Activated T-cell treated with anti-CD3 and anti-CD28 coated beads, Interleukin-2, amount 50 U/mL, for 72 hours (primary cell): Measurements from ENCODE around the gene HYOU1. TPM values are rescaled to one million over a fixed set of nuclear protein-coding genes. Genes with fewer than 3 reads are reported as not detected.
"Not testable (repeated sequence)": the region's sequence is repeated elsewhere in the genome, so short reads cannot be mapped to it uniquely, and the experiment has no call there.

Source experiments
- ATAC-seq, 2 donors: fragments of 150-1000 bp; cut with Tn5 transposase; replicated peaks in 1 of 2; 2 replicates each; pipeline ENCODE4 v1.10.0; 2021; ENCODE audit warnings: moderate library complexity in 2 of 2, mild to moderate bottlenecking in 1 of 2
- DNase-seq, 2 donors: peaks; one replicate each; pipeline ENCODE4 v3.0.0; 2021 to 2022; ENCODE audit warnings: mixed read lengths in 1 of 2
- H3K27ac Mint-ChIP-seq: one replicate; pipeline ENCODE4 v1.8.0; 2022; ENCODE audit warnings: mild to moderate bottlenecking, moderate library complexity, mixed read lengths
- H3K27me3 Mint-ChIP-seq: one replicate; pipeline ENCODE4 v1.8.0; 2022; ENCODE audit warnings: low read depth, mixed read lengths
- H3K36me3 Mint-ChIP-seq, 2 donors: one replicate each; pipeline ENCODE4 v1.8.0; 2022; ENCODE audit warnings: mixed read lengths in 2 of 2, mild to moderate bottlenecking in 1 of 2; ENCODE audit not compliant: insufficient read depth in 2 of 2
- H3K4me1 Mint-ChIP-seq: one replicate; pipeline ENCODE4 v1.8.0; 2022; ENCODE audit warnings: low read depth, mixed read lengths
- H3K4me3 Mint-ChIP-seq, 2 donors: one replicate each; pipeline ENCODE4 v1.8.0; 2022; ENCODE audit warnings: mild to moderate bottlenecking in 2 of 2, mixed read lengths in 2 of 2, moderate library complexity in 2 of 2
- H3K9me3 Mint-ChIP-seq, 2 donors: one replicate each; pipeline ENCODE4 v1.8.0; 2022; ENCODE audit warnings: mixed read lengths in 2 of 2
- total RNA-seq, 2 donors: library from RNA; stranded (reverse); gene quantifications; one replicate each; pipeline ENCODE4 v1.2.3, GENCODE V29; 2022

HYOU1 gene
- total RNA-seq, result 100 to 1,000 TPM; 199 to 232 TPM

- Mint-ChIP-seq H3K4me3 (peak within 1 kb of the TSS; percentile 97 to 99), H3K27ac (peak within 1 kb of the TSS; percentile 95), H3K27me3 (no peaks in the 10 kb centered on the region), H3K9me3 (no peaks in the 10 kb centered on the region), H3K4me1 (peaks cover 50% of the 10 kb centered on the region), H3K36me3 (peaks cover 16 to 26% of the 10 kb centered on the region in 2 donors)
- ATAC-seq (peak; percentile 95), DNase-seq (peak; percentile 99 to 100)
Observed at GRCh38 chr11:119057000-119057769, at the start of gene HYOU1. Gene HYOU1, minus strand, starts transcription at chr11:119057205. Its CDS starts 1,045 bp downstream, at chr11:119056160.

- H3K4me3 Mint-ChIP-seq, result no peak overlapping the region
- H3K36me3 Mint-ChIP-seq, result peaks cover 6% of the 10 kb centered on the region in 2 donors
- H3K4me1 Mint-ChIP-seq, result peaks cover 63% of the 10 kb centered on the region
- DNase-seq, result no peak
- H3K27ac Mint-ChIP-seq, result no peak overlapping the region
- no peaks in the 10 kb centered on the region for H3K27me3 Mint-ChIP-seq
- ATAC-seq, result no peak
- no peaks in the 10 kb centered on the region for H3K9me3 Mint-ChIP-seq
Observed at GRCh38 chr11:119103793-119104192, 46.8 kb upstream of the HYOU1 start.

GRCh38 chr11:119103161-119103664, 46.2 kb upstream of the HYOU1 start:
- Mint-ChIP-seq H3K4me3 (peak overlapping the region; percentile 85 to 92), H3K4me1 (peaks cover 62% of the 10 kb centered on the region)
- not testable (repeated sequence) for H3K27ac Mint-ChIP-seq, H3K9me3 Mint-ChIP-seq, DNase-seq, H3K27me3 Mint-ChIP-seq, ATAC-seq, H3K36me3 Mint-ChIP-seq

- Mint-ChIP-seq H3K27ac (peak within 1 kb of the TSS; percentile 95), H3K36me3 (peaks cover 11% of the 10 kb centered on the region in 2 donors), H3K9me3 (no peaks in the 10 kb centered on the region), H3K4me1 (peaks cover 60% of the 10 kb centered on the region), H3K4me3 (peak within 1 kb of the TSS; percentile 85 to 92), H3K27me3 (no peaks in the 10 kb centered on the region)
- DNase-seq (peak; percentile 87 to 90), ATAC-seq (peak; percentile 85 to 88)
Observed at GRCh38 chr11:119101759-119102423, 44.9 kb upstream of the HYOU1 start, which contains the start of gene DPAGT1. Gene DPAGT1, minus strand, starts transcription at chr11:119101853. Its CDS starts 198 bp downstream, at chr11:119101655.

- H3K27me3 Mint-ChIP-seq, result no peaks in the 10 kb centered on the region
- H3K9me3 Mint-ChIP-seq, result no peaks in the 10 kb centered on the region
- peak overlapping the region; percentile 85 to 92 for H3K4me3 Mint-ChIP-seq
- DNase-seq, result peak; percentile 59 to 61
- H3K27ac Mint-ChIP-seq, result peak overlapping the region; percentile 95
- peaks cover 58% of the 10 kb centered on the region for H3K4me1 Mint-ChIP-seq
- peak; percentile 50 to 59 for ATAC-seq
- peaks cover 11 to 16% of the 10 kb centered on the region in 2 donors for H3K36me3 Mint-ChIP-seq
Observed at GRCh38 chr11:119100994-119101758, 44.2 kb upstream of the HYOU1 start.

GRCh38 chr11:119100246-119100970, 43.4 kb upstream of the HYOU1 start:
- Mint-ChIP-seq H3K4me1 (peaks cover 64% of the 10 kb centered on the region), H3K9me3 (no peaks in the 10 kb centered on the region), H3K4me3 (peak overlapping the region; percentile 85 to 92), H3K27me3 (no peaks in the 10 kb centered on the region), H3K36me3 (peaks cover 11 to 16% of the 10 kb centered on the region in 2 donors), H3K27ac (peak overlapping the region; percentile 89)
- DNase-seq (no peak), ATAC-seq (no peak)

GRCh38 chr11:119099711-119100110, 42.7 kb upstream of the HYOU1 start:
- DNase-seq (no peak), ATAC-seq (no peak)
- Mint-ChIP-seq H3K9me3 (no peaks in the 10 kb centered on the region), H3K27me3 (no peaks in the 10 kb centered on the region), H3K27ac (no peak overlapping the region), H3K36me3 (peaks cover 16 to 18% of the 10 kb centered on the region in 2 donors), H3K4me3 (peak overlapping the region; percentile 85 to 92), H3K4me1 (peaks cover 60% of the 10 kb centered on the region)

- DNase-seq (peak; percentile 99 to 100), ATAC-seq (peak; percentile 79 to 81)
- no peaks in the 10 kb centered on the region for H3K27me3 Mint-ChIP-seq
- H3K36me3 Mint-ChIP-seq, result peaks cover 25 to 30% of the 10 kb centered on the region in 2 donors
- H3K4me1 Mint-ChIP-seq, result peaks cover 52% of the 10 kb centered on the region
- H3K9me3 Mint-ChIP-seq, result no peaks in the 10 kb centered on the region
- H3K4me3 Mint-ChIP-seq, result peak overlapping the region; percentile 96 to 97
- H3K27ac Mint-ChIP-seq, result peak overlapping the region; percentile 97
Observed at GRCh38 chr11:119095066-119095880, 38.3 kb upstream of the HYOU1 start.

- H3K4me3 Mint-ChIP-seq, result peak overlapping the region; percentile 96 to 97
- no peaks in the 10 kb centered on the region for H3K9me3 Mint-ChIP-seq
- H3K27me3 Mint-ChIP-seq, result no peaks in the 10 kb centered on the region
- peaks cover 47% of the 10 kb centered on the region for H3K4me1 Mint-ChIP-seq
- peak overlapping the region; percentile 97 for H3K27ac Mint-ChIP-seq
- ATAC-seq (peak; percentile 27 to 29), DNase-seq (peak; percentile 61 to 77)
- H3K36me3 Mint-ChIP-seq, result peaks cover 24 to 28% of the 10 kb centered on the region in 2 donors
Observed at GRCh38 chr11:119094816-119095065, 37.7 kb upstream of the HYOU1 start.

- H3K4me3 Mint-ChIP-seq, result peak overlapping the region; percentile 96 to 97
- no peaks in the 10 kb centered on the region for H3K27me3 Mint-ChIP-seq
- peak overlapping the region; percentile 97 for H3K27ac Mint-ChIP-seq
- DNase-seq, result peak; percentile 53 to 72
- peak; percentile 2 to 14 for ATAC-seq
- no peaks in the 10 kb centered on the region for H3K9me3 Mint-ChIP-seq
- H3K36me3 Mint-ChIP-seq, result peaks cover 24 to 28% of the 10 kb centered on the region in 2 donors
- H3K4me1 Mint-ChIP-seq, result peaks cover 41% of the 10 kb centered on the region
Observed at GRCh38 chr11:119093942-119094815, 37.2 kb upstream of the HYOU1 start.
